Esophagus squamous epithelium (tissue), 5 donors: ENCODE results near the gene EIF2AK3. TPM values are rescaled to one million over a fixed set of nuclear protein-coding genes. Genes with fewer than 3 reads are reported as not detected.

ENCODE experiments used
- DNase-seq: peaks from one replicate; lab custom pipeline; 2025; lab: John Stamatoyannopoulos, UW
- H3K27ac ChIP-seq, 4 donors: fragments of 200-600 bp; sonication (generic); one replicate each; pipeline ENCODE4 v1.5.1; 2016 to 2019; ENCODE audit warnings: mild to moderate bottlenecking in 1 of 4
- H3K27me3 ChIP-seq, 4 donors: fragments of 200-600 bp; sonication (generic); 1 replicate in 3 of 4; 2 replicates in 1 of 4; pipeline versions ENCODE4 v1.5.1 to v1.6.0; 2017 to 2021; ENCODE audit warnings: antibody characterized with exemption in 1 of 4
- H3K36me3 ChIP-seq, 3 donors: fragments of 200-600 bp; sonication (generic); one replicate each; pipeline ENCODE4 v1.5.1; 2016 to 2019
- H3K4me1 ChIP-seq, 3 donors: fragments of 200-600 bp; sonication (generic); one replicate each; pipeline ENCODE4 v1.5.1; 2017 to 2019
- H3K4me3 ChIP-seq, 4 donors: fragments of 200-600 bp; sonication (generic); 1 replicate in 3 of 4; 2 replicates in 1 of 4; pipeline ENCODE4 v1.5.1; 2016 to 2019; ENCODE audit warnings: mild to moderate bottlenecking in 2 of 4, moderate library complexity in 1 of 4
- H3K9me3 ChIP-seq, 3 donors: fragments of 200-600 bp; sonication (generic); one replicate each; pipeline ENCODE4 v1.5.1; 2016 to 2019
- POLR2A ChIP-seq, 4 donors: fragments of 450-650 bp; IDR thresholded peaks; one replicate each; pipeline ENCODE4 v1.6.1; 2017; ENCODE audit warnings: antibody characterized with exemption in 4 of 4, mild to moderate bottlenecking in 4 of 4, moderate library complexity in 3 of 4
- WGBS, 2 donors: methylation state at CpG; one replicate each; pipeline ENCODE4 v1.1.5; 2018; 5-methylcytosine and 5-hydroxymethylcytosine counted together
- intact Hi-C: fragments of 100-400 bp; cut with DNase I; formaldehyde crosslinking; loops from one replicate; pipeline ENCODE4 v1.15.0; 2022
- total RNA-seq, 4 donors: library from RNA; depleted of rRNA; stranded (reverse); fragments of >200 nt; gene quantifications; one replicate each; pipeline ENCODE4 v1.1.0, GENCODE V29; 2016
- TF ChIP-seq, protein P1 (sequence below), 6 experiments: fragments of 450-650 bp in 4 of 6; fragments of 200-600 bp in 2 of 6; sonication (generic) in 2 of 6; IDR thresholded peaks; one replicate each; pipeline ENCODE4 v1.5.1; 2016 to 2019; ENCODE audit warnings: antibody characterized with exemption in 6 of 6, mild to moderate bottlenecking in 4 of 6, moderate library complexity in 4 of 6
- donor health status: DM: yes; HTN: yes; CAD: no.

The EIF2AK3 gene
- total RNA-seq, 4 donors from 2014 or later, result 12.2 to 16.9 (median 16.7) TPM

DNA sequence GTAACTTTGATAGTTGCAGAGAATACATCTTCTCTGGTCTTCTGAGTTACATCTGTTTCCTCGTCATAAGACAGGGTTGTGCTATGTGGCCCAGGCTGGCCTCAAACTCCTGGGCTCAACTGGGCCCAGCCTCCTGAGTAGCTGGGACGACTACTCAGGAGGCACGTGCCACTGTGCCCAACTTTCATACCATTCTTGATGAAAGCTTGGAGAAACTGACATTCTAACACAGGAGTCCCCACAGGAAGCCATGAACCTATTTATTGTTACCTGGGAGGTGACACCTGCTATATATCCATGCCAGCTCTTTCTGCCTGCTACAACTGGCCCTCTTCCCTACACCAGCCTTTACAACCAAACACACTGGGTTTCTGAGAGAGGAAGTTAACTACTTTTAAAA, 19.1 kb downstream of the EIF2AK3 start:
- peaks cover 0 to 15% (median 0%) of the 10 kb centered on the region in 3 donors for H3K36me3 ChIP-seq
- H3K4me1 ChIP-seq, result peaks cover 0 to 50% (median 3%) of the 10 kb centered on the region in 3 donors
- no peaks in the 10 kb centered on the region for H3K9me3 ChIP-seq
- intact Hi-C loops, result no loop called here
- WGBS, 2 donors, result 86 to 96% methylated on average over 2 of the region's 3 CpGs
- H3K27ac ChIP-seq, result peak overlapping the region in 3 of 4 donors; percentile 56 to 80 (median 70)
- H3K27me3 ChIP-seq, result no peaks in the 10 kb centered on the region
- DNase-seq, result no peak
- H3K4me3 ChIP-seq, result no peak overlapping the region
- TF ChIP-seq, protein P1, sequence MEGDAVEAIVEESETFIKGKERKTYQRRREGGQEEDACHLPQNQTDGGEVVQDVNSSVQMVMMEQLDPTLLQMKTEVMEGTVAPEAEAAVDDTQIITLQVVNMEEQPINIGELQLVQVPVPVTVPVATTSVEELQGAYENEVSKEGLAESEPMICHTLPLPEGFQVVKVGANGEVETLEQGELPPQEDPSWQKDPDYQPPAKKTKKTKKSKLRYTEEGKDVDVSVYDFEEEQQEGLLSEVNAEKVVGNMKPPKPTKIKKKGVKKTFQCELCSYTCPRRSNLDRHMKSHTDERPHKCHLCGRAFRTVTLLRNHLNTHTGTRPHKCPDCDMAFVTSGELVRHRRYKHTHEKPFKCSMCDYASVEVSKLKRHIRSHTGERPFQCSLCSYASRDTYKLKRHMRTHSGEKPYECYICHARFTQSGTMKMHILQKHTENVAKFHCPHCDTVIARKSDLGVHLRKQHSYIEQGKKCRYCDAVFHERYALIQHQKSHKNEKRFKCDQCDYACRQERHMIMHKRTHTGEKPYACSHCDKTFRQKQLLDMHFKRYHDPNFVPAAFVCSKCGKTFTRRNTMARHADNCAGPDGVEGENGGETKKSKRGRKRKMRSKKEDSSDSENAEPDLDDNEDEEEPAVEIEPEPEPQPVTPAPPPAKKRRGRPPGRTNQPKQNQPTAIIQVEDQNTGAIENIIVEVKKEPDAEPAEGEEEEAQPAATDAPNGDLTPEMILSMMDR (IDR thresholded peaks at IDR 0.05), result no peak
- no peak for TF ChIP-seq POLR2A (IDR thresholded peaks at IDR 0.05)

DNA sequence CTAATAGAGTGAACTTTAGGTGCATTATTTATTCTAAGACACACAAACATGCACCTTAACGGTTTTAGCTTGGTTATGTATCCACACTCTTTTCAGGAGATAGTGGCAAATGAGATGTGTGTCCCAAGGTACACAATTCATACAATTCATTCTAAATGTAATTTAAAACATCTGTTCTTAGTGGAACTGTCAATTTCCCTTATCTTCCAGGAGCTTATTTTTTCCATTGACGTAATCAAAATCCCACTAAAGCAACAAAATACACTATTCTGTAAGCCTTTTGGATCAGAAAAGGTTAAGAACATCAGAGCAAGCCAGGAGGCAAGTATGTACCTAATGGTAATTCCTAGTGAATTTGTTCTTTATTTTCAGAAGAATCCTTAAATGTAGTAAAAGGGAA, 19.8 kb downstream of the EIF2AK3 start:
- intact Hi-C loops, result no loop called here
- Histone ChIP-seq H3K9me3 (no peaks in the 10 kb centered on the region), H3K36me3 (peaks cover 0 to 9% (median 0%) of the 10 kb centered on the region in 3 donors), H3K4me3 (no peak overlapping the region), H3K4me1 (peaks cover 0 to 42% (median 3%) of the 10 kb centered on the region in 3 donors), H3K27me3 (no peaks in the 10 kb centered on the region), H3K27ac (peak overlapping the region in 1 of 4 donors; percentile 8)
- TF ChIP-seq, protein P1 (IDR thresholded peaks at IDR 0.05), result no peak
- no peak for TF ChIP-seq POLR2A (IDR thresholded peaks at IDR 0.05)
- WGBS, 2 donors, result 77 to 97% methylated on average over 2 of the region's 2 CpGs
- DNase-seq, result no peak

DNA sequence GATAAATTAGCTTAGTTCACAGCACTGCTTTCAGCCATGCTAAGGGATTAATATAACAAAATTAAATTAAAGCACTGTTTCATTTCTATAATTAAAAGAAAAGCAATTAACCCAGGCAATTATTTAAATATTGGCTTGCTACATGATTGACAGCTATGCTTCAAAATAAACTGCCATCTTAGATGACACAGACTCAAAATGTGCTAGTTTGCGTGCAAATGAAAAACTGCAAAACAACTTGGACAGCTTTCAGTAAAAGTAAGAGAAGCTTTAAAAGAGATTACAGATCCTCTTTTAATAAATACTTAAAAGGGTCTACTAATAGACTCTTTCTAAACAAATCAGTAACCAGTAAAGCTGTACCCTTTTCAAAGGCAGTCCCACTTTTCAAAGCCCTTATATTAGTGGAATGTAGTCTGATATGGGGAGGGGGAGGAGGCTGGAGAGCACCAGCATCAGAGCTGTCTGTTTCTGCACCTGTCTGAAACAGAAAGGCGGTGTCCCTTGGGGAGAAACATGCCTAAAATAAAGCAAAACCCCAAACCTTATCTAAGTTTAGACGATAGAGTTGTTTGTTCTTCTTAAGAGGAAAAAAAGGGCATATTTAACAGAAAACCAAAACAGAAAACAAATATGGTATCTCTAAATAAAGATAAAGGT, 20.8 kb downstream of the EIF2AK3 start:
- 79 to 86% methylated on average over 3 of the region's 3 CpGs for WGBS, 2 donors
- Histone ChIP-seq H3K27ac (no peak overlapping the region), H3K27me3 (no peaks in the 10 kb centered on the region), H3K9me3 (no peaks in the 10 kb centered on the region), H3K36me3 (peaks cover 0 to 3% (median 0%) of the 10 kb centered on the region in 3 donors), H3K4me1 (peaks cover 0 to 41% (median 3%) of the 10 kb centered on the region in 3 donors), H3K4me3 (no peak overlapping the region)
- intact Hi-C loops, result no loop called here
- no peak for DNase-seq
- TF ChIP-seq POLR2A (IDR thresholded peaks at IDR 0.05), result no peak
- TF ChIP-seq, protein P1 (IDR thresholded peaks at IDR 0.05), result no peak

DNA sequence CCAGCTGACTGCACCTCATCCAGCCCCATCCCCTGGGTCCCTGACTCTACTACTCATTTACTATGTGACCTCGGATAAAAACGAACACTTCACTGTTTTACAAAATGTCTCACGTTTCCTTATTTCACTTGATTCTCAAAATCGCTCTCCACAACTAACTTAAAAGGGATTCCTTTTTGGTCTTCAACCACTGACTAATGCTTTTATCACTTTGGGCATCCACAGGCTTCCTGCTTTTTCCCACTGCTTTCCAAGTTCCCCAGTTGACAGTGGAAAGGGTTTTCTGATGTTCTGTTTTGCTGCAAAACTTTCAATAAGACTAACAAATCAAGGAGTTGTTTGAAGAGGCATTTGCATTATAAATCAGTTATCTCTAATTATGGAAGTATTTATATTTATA, 24.1 kb downstream of the EIF2AK3 start:
- H3K4me3 ChIP-seq, result no peak overlapping the region
- no peak for DNase-seq
- 73 to 96% methylated on average over 4 of the region's 4 CpGs for WGBS, 2 donors
- no peaks in the 10 kb centered on the region for H3K36me3 ChIP-seq
- H3K27me3 ChIP-seq, result no peaks in the 10 kb centered on the region
- no peak overlapping the region for H3K27ac ChIP-seq
- peaks cover under 1 to 29% (median 16%) of the 10 kb centered on the region in 3 donors for H3K4me1 ChIP-seq
- TF ChIP-seq, protein P1 (IDR thresholded peaks at IDR 0.05), result no peak
- no peak for TF ChIP-seq POLR2A (IDR thresholded peaks at IDR 0.05)
- H3K9me3 ChIP-seq, result no peaks in the 10 kb centered on the region
- intact Hi-C loops, result no loop called here

DNA sequence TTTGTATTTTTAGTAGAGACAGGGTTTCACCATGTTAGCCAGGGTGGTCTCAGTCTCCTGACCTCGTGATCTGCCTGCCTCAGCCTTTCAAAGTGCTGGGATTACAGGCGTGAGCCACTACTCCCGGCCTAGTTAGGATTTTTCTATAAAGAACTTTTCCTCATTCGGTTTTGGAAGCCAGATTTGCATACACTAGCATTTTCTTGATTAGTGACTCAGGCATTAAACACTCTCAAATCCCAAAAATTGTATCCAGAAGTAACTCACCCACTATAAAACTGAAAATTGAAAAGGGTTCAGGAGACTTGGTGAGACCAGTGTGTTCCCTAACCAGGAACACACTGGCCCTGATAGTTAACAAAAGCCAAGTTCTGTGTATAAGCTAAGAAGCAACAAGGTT, 25.2 kb downstream of the EIF2AK3 start:
- WGBS, 2 donors, result 71 to 79% methylated on average over 3 to 4 of the region's 4 CpGs
- intact Hi-C loops, result no loop called here

More for the DNA sequence above, 25.2 kb downstream of the EIF2AK3 start:
- no peak for DNase-seq
- no peak for TF ChIP-seq POLR2A (IDR thresholded peaks at IDR 0.05)
- TF ChIP-seq, protein P1 (IDR thresholded peaks at IDR 0.05), result no peak
- Histone ChIP-seq H3K36me3 (no peaks in the 10 kb centered on the region), H3K4me1 (peaks cover 0 to 27% (median 16%) of the 10 kb centered on the region in 3 donors), H3K9me3 (no peaks in the 10 kb centered on the region), H3K27ac (no peak overlapping the region), H3K27me3 (no peaks in the 10 kb centered on the region), H3K4me3 (no peak overlapping the region)
